MM.1S (cell line): ENCODE results near the gene TPD52L2.

Experiments used
- DNase-seq: peaks from one replicate; pipeline ENCODE4 v3.0.0-alpha.2; 2015
- H2AFZ ChIP-seq: fragments of 300-600 bp; sonication (generic); 2 replicates; pipeline ENCODE4 v1.6.0; 2016; ENCODE audit warnings: antibody characterized with exemption, low read length
- H3F3A ChIP-seq: fragments of 300-600 bp; sonication (generic); 2 replicates; pipeline ENCODE4 v1.6.1; 2016; ENCODE audit warnings: mild to moderate bottlenecking, antibody characterized with exemption, low read length, moderate library complexity, mixed read lengths; ENCODE audit not compliant: insufficient read depth
- H3K27ac ChIP-seq: fragments of 300-600 bp; sonication (generic); 2 replicates; pipeline ENCODE4 v1.5.1; 2016; ENCODE audit warnings: mild to moderate bottlenecking, low read length
- H3K27me3 ChIP-seq: fragments of 300-600 bp; sonication (generic); replicated peaks from 2 replicates; pipeline ENCODE4 v1.6.0; 2016; ENCODE audit warnings: low read length; ENCODE audit not compliant: insufficient read depth
- H3K36me3 ChIP-seq: fragments of 300-600 bp; sonication (generic); replicated peaks from 2 replicates; pipeline ENCODE4 v1.6.1; 2016; ENCODE audit warnings: mild to moderate bottlenecking, low read length, mixed read lengths; ENCODE audit not compliant: insufficient read depth
- H3K4me1 ChIP-seq: fragments of 300-600 bp; sonication (generic); 2 replicates; pipeline ENCODE4 v1.6.1; 2016; ENCODE audit warnings: low read length, mixed read lengths
- H3K4me2 ChIP-seq: fragments of 300-600 bp; sonication (generic); 2 replicates; pipeline ENCODE4 v1.6.0; 2016; ENCODE audit warnings: low read depth, low read length
- H3K4me3 ChIP-seq: fragments of 300-600 bp; sonication (generic); 2 replicates; pipeline ENCODE4 v1.5.1; 2016; ENCODE audit warnings: low read length, mixed read lengths
- H3K79me2 ChIP-seq: fragments of 300-600 bp; sonication (generic); 2 replicates; pipeline ENCODE4 v1.6.1; 2016; ENCODE audit warnings: mixed run types, low read length, mixed read lengths
- H3K9ac ChIP-seq: fragments of 300-600 bp; sonication (generic); 2 replicates; pipeline ENCODE4 v1.6.1; 2016; ENCODE audit warnings: low read length, mixed read lengths
- H3K9me2 ChIP-seq: fragments of 300-600 bp; sonication (generic); replicated peaks from 2 replicates; pipeline ENCODE4 v1.6.1; 2016; ENCODE audit warnings: mild to moderate bottlenecking, low read length, mixed read lengths; ENCODE audit not compliant: insufficient read depth
- H3K9me3 ChIP-seq: fragments of 300-600 bp; sonication (generic); replicated peaks from 2 replicates; pipeline ENCODE4 v1.6.1; 2016; ENCODE audit warnings: mild to moderate bottlenecking, low read length, mixed read lengths; ENCODE audit not compliant: insufficient read depth
- H4K20me1 ChIP-seq: fragments of 300-600 bp; sonication (generic); 2 replicates; pipeline ENCODE4 v1.6.1; 2016; ENCODE audit warnings: mild to moderate bottlenecking, low read length, moderate library complexity, mixed read lengths; ENCODE audit not compliant: insufficient read depth
- CTCF ChIP-seq: fragments of 300-600 bp; sonication (generic); IDR thresholded peaks from 2 replicates; pipeline ENCODE4 v1.5.1; 2016; ENCODE audit warnings: antibody characterized with exemption, low read length, mixed read lengths
- EZH2 ChIP-seq: fragments of 300-600 bp; sonication (generic); optimal IDR thresholded peaks from 2 replicates; pipeline ENCODE3; 2017; ENCODE audit warnings: low read depth, mild to moderate bottlenecking, antibody characterized with exemption, low read length, mixed read lengths
- EZH2phosphoT487 ChIP-seq: fragments of 300-600 bp; sonication (generic); IDR thresholded peaks from 2 replicates; pipeline ENCODE4 v1.6.1; 2018; ENCODE audit warnings: antibody characterized with exemption, low read length

Gene TPD52L2

GRCh38 chr20:63831993-63832686 lies 32.9 kb upstream of the TPD52L2 start:
- no peaks in the 10 kb centered on the region for H3K9me3 ChIP-seq
- H3K27me3 ChIP-seq: peaks cover 53% of the 10 kb centered on the region
- H3F3A ChIP-seq: no peaks in the 10 kb centered on the region
- no peak for DNase-seq
- H3K4me1 ChIP-seq: no peaks in the 10 kb centered on the region
- no peak overlapping the region for H2AFZ ChIP-seq
- H3K4me2 ChIP-seq: no peak overlapping the region
- TF ChIP-seq EZH2 (no peak), EZH2phosphoT487 (no peak), CTCF (no peak)
- H3K9ac ChIP-seq: no peak overlapping the region
- no peak overlapping the region for H3K27ac ChIP-seq
- no peak overlapping the region for H3K4me3 ChIP-seq
- no peaks in the 10 kb centered on the region for H3K36me3 ChIP-seq
- H3K9me2 ChIP-seq: no peaks in the 10 kb centered on the region
- H4K20me1 ChIP-seq: no peaks in the 10 kb centered on the region
- no peaks in the 10 kb centered on the region for H3K79me2 ChIP-seq

- Histone ChIP-seq H3K4me3 (no peak overlapping the region), H2AFZ (no peak overlapping the region)
Observed at GRCh38 chr20:63833776-63834490, 31.1 kb upstream of the TPD52L2 start.

GRCh38 chr20:63834491-63834880 lies 30.6 kb upstream of the TPD52L2 start:
- Histone ChIP-seq H2AFZ (no peak overlapping the region), H3K36me3 (no peaks in the 10 kb centered on the region), H3K9ac (no peak overlapping the region), H3K4me3 (no peak overlapping the region), H3K4me2 (no peak overlapping the region), H3F3A (no peaks in the 10 kb centered on the region), H4K20me1 (no peaks in the 10 kb centered on the region), H3K27me3 (peaks cover 55% of the 10 kb centered on the region), H3K79me2 (no peaks in the 10 kb centered on the region), H3K9me3 (no peaks in the 10 kb centered on the region), H3K4me1 (no peaks in the 10 kb centered on the region), H3K9me2 (no peaks in the 10 kb centered on the region), H3K27ac (no peak overlapping the region)
- TF ChIP-seq EZH2 (no peak), EZH2phosphoT487 (no peak), CTCF (no peak)
- DNase-seq: no peak

More at GRCh38 chr20:63833776-63834490, 31.1 kb upstream of the TPD52L2 start:
- Histone ChIP-seq H3K79me2 (no peaks in the 10 kb centered on the region), H3K36me3 (no peaks in the 10 kb centered on the region), H3K27me3 (peaks cover 55% of the 10 kb centered on the region), H4K20me1 (no peaks in the 10 kb centered on the region), H3K9me2 (no peaks in the 10 kb centered on the region), H3K4me1 (no peaks in the 10 kb centered on the region), H3K9ac (no peak overlapping the region), H3K4me2 (no peak overlapping the region), H3K9me3 (no peaks in the 10 kb centered on the region), H3F3A (no peaks in the 10 kb centered on the region), H3K27ac (no peak overlapping the region)
- no peak for TF ChIP-seq EZH2
- DNase-seq: no peak
